Thoracic aorta (tissue), 2 donors: ENCODE data around the gene FOLR1. TPM values are rescaled to one million over a fixed set of nuclear protein-coding genes. Genes with fewer than 3 reads are reported as not detected.

Experiments
- ATAC-seq: fragments of 150-250 bp; one replicate; pipeline ENCODE4 v1.8.0; 2017; ENCODE audit warnings: low read depth; ENCODE audit not compliant: insufficient number of reproducible peaks, low FRiP score
- DNase-seq: peaks from one replicate; pipeline ENCODE4 v3.0.0-alpha.2; 2020; ENCODE audit warnings: low spot score
- H3K27ac ChIP-seq, 2 donors: fragments of 200-600 bp; sonication (generic); 1 replicate in 1 of 2; 2 replicates in 1 of 2; pipeline ENCODE4 v1.5.1; 2016; ENCODE audit warnings: mild to moderate bottlenecking in 2 of 2, moderate library complexity in 2 of 2
- H3K27me3 ChIP-seq: fragments of 200-600 bp; sonication (generic); replicated peaks from 2 replicates; pipeline ENCODE4 v1.6.0; 2016; ENCODE audit warnings: mild to moderate bottlenecking; ENCODE audit not compliant: insufficient read depth
- H3K36me3 ChIP-seq: fragments of 200-600 bp; sonication (generic); one replicate; pipeline ENCODE4 v1.5.1; 2016
- H3K4me1 ChIP-seq, 2 donors: fragments of 200-600 bp; sonication (generic); 1 replicate in 1 of 2; 2 replicates in 1 of 2; pipeline versions ENCODE4 v1.5.1 to v1.6.0; 2016; ENCODE audit warnings: low read depth in 2 of 2, mild to moderate bottlenecking in 1 of 2; ENCODE audit not compliant: control insufficient read depth in 1 of 2
- H3K4me3 ChIP-seq: fragments of 200-600 bp; sonication (generic); 2 replicates; pipeline ENCODE4 v1.5.1; 2016; ENCODE audit warnings: mild to moderate bottlenecking
- H3K9me3 ChIP-seq: fragments of 200-600 bp; sonication (generic); 2 replicates; pipeline ENCODE4 v1.5.1; 2016
- total RNA-seq, 2 donors: library from RNA; depleted of rRNA; stranded (reverse); fragments of >200 nt; gene quantifications; one replicate each; pipeline versions ENCODE4 v1.1.0 to v1.2.3, GENCODE V29; 2016
- TF ChIP-seq, protein P1 (sequence below): fragments of 200-600 bp; sonication (generic); IDR thresholded peaks from one replicate; pipeline ENCODE4 v1.5.1; 2019; ENCODE audit warnings: antibody characterized with exemption

The FOLR1 gene
- total RNA-seq, 2 donors from 2014 or later = not detected

DNA sequence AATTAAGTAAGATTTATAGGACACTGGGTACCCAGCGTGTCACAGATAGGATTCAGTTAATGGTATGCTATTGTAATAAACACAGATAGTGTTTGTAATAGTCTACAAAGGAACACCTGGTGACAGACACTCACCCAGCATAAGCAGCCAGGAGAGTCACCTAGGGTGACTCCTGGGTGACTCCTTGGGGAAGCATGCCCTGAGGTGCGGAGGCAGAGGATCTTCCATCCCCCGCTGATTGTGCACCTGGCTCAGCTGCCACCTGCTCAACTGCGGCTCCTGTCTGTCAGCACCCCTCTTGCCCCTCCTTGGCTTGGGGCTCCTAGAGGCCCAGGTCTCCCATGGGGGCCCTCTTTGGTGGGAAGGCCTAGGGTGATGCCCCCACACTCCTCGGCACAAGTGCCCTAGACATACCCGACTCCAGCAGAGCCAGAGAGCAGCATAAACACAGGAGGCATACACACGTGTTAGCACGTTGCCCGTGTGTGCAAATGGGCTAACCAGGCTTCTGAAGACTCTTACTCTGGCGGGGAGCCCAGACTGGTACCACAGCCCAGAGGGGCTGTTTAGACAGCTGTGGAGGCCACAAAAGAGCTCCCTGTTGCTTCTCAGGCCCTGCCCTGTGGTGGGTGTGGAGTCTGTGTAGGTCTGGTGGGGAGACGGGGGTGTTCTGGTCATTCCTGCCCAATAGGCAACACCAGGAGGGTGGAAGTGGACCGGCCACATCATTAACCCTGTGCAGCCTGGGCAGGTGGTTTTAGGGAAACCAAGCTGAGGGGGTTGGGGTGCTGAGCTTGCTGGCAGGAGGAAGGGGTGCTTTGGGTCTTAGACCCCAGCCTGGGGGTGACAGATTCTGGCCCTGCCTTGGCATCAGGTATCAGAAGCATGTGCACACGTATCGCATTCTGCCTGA, 35.6 kb downstream of the FOLR1 start:
- H3K4me1 ChIP-seq = peaks cover 3 to 30% of the 10 kb centered on the region in 2 donors

DNA sequence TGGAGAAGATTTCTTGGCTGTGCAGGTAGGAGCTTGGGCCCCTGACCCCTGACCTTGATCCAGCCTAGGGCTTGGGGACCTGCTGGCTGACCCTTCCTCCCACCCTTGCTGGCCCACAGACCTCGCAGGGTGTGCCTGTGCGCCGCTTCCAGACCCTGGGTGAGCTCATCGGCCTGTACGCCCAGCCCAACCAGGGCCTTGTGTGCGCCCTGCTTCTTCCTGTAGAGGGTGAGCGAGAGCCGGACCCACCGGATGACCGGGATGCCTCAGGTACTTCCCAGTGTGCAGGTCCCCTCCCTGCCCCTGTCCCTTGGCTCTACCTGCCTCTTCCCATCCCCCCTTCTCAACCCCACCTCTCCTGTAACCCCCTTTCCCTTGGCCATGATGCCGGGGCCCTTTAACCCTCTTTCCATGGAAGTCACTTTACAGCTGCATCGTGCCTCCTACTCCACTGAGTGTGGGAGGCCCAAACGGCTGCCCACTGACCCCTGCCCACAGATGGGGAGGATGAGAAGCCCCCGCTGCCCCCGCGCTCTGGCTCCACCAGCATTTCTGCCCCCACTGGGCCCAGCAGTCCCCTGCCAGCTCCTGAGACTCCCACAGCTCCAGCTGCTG, 36.4 kb downstream of the FOLR1 start:
- DNase-seq = no peak

More for the DNA sequence above, 35.6 kb downstream of the FOLR1 start:
- Histone ChIP-seq H3K9me3 (no peaks in the 10 kb centered on the region), H3K27me3 (no peaks in the 10 kb centered on the region), H3K36me3 (peaks cover 46% of the 10 kb centered on the region), H3K27ac (no peak overlapping the region), H3K4me3 (no peak overlapping the region)
- no peak for DNase-seq
- no peak for ATAC-seq
- TF ChIP-seq, protein P1, sequence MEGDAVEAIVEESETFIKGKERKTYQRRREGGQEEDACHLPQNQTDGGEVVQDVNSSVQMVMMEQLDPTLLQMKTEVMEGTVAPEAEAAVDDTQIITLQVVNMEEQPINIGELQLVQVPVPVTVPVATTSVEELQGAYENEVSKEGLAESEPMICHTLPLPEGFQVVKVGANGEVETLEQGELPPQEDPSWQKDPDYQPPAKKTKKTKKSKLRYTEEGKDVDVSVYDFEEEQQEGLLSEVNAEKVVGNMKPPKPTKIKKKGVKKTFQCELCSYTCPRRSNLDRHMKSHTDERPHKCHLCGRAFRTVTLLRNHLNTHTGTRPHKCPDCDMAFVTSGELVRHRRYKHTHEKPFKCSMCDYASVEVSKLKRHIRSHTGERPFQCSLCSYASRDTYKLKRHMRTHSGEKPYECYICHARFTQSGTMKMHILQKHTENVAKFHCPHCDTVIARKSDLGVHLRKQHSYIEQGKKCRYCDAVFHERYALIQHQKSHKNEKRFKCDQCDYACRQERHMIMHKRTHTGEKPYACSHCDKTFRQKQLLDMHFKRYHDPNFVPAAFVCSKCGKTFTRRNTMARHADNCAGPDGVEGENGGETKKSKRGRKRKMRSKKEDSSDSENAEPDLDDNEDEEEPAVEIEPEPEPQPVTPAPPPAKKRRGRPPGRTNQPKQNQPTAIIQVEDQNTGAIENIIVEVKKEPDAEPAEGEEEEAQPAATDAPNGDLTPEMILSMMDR = no peak

DNA sequence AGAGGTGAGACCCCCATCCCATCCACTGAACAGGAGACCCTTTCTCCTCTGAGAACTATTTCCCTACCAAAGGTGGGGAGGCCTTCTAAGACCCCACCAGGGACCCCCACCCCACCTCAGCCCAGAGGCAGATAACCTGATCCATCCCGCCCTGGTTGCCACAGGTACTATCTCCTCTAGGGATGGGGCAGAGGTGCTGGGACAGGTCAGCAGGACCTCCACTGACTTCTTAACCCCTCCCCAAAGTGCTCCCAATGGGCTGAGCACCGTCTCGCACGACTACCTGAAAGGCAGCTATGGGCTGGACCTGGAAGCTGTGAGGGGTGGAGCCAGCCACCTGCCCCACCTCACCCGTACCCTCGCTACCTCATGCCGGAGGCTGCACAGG, 36.9 kb downstream of the FOLR1 start:
- Histone ChIP-seq H3K27ac (no peak overlapping the region), H3K4me1 (peaks cover 3 to 26% of the 10 kb centered on the region in 2 donors), H3K9me3 (no peaks in the 10 kb centered on the region), H3K36me3 (peaks cover 59% of the 10 kb centered on the region), H3K4me3 (no peak overlapping the region), H3K27me3 (no peaks in the 10 kb centered on the region)
- no peak for ATAC-seq
- no peak for DNase-seq
- TF ChIP-seq, protein P1 = no peak

More for the DNA sequence above, 36.4 kb downstream of the FOLR1 start:
- Histone ChIP-seq H3K9me3 (no peaks in the 10 kb centered on the region), H3K4me1 (peaks cover 3 to 26% of the 10 kb centered on the region in 2 donors), H3K27me3 (no peaks in the 10 kb centered on the region), H3K27ac (no peak overlapping the region), H3K4me3 (no peak overlapping the region), H3K36me3 (peaks cover 54% of the 10 kb centered on the region)
- no peak for ATAC-seq
- TF ChIP-seq, protein P1 = no peak

GRCh38 chr11:72229336-72229924, 37.5 kb downstream of the FOLR1 start:
- Histone ChIP-seq H3K4me3 (no peak overlapping the region), H3K27me3 (no peaks in the 10 kb centered on the region), H3K27ac (no peak overlapping the region), H3K9me3 (no peaks in the 10 kb centered on the region), H3K36me3 (peaks cover 64% of the 10 kb centered on the region), H3K4me1 (peaks cover 3 to 26% of the 10 kb centered on the region in 2 donors)
- TF ChIP-seq, protein P1 = no peak
- DNase-seq (no peak), ATAC-seq (no peak)
